Activated T-cell treated with anti-CD3 and anti-CD28 coated beads for 1 hour (primary cell): Measurements from ENCODE around the gene OR11H1.
"Not testable (repeated sequence)": the region's sequence is repeated elsewhere in the genome, so short reads cannot be mapped to it uniquely, and the experiment has no call there.

Experiments
- DNase-seq: peaks from one replicate; pipeline ENCODE4 v3.0.0-alpha.2; 2020; ENCODE audit warnings: low read depth

OR11H1 gene

GRCh38 chr22:15527892-15528291 lies at the start of gene OR11H1:
Gene OR11H1, plus strand, starts transcription at chr22:15528192. Its CDS starts 0 bp downstream, at chr22:15528192.
- DNase-seq: not testable (repeated sequence)

- not testable (repeated sequence) for DNase-seq
These were observed 18.0 kb upstream of the OR11H1 start for GRCh38 chr22:15509967-15510366.

- DNase-seq: not testable (repeated sequence)
These were observed 12.1 kb upstream of the OR11H1 start for GRCh38 chr22:15515896-15516295.

- not testable (repeated sequence) for DNase-seq
These were observed 25.8 kb downstream of the OR11H1 start for GRCh38 chr22:15553767-15554166.

- not testable (repeated sequence) for DNase-seq
These were observed 35.5 kb downstream of the OR11H1 start for GRCh38 chr22:15563461-15563860.

- not testable (repeated sequence) for DNase-seq
These were observed 37.1 kb downstream of the OR11H1 start for GRCh38 chr22:15565063-15565462.
